ENCODE measurements around the gene SP5. TPM values are rescaled to one million over a fixed set of nuclear protein-coding genes. Genes with fewer than 3 reads are reported as not detected.

SP5 gene
- total RNA-seq, 4 donors from 2014 or later: 0.29 to 0.44 (median 0.39) TPM; not detected in 1

- intact Hi-C loops (cut with DNase I; ENCODE audit: low total_unique reads): no loop called here
- ATAC-seq: no peak
- TF ChIP-seq POLR2A (IDR thresholded peaks at IDR 0.05) (no peak), CTCF (IDR thresholded peaks at IDR 0.05 in 4 of 5, conservative IDR thresholded peaks at IDR 0.05 in 1 of 5) (no peak)
- DNase-seq: no peak
- Histone ChIP-seq H3K4me1 (no peaks in the 10 kb centered on the region), H3K4me3 (no peak overlapping the region), H3K9me3 (no peaks in the 10 kb centered on the region), H3K27ac (no peak overlapping the region), H3K27me3 (no peaks in the 10 kb centered on the region), H3K36me3 (no peaks in the 10 kb centered on the region)
- in situ Hi-C loops (cut with MboI; ENCODE audit: low sequenced_read_pairs in 4 of 4): no loop called here
Observed at GRCh38 chr2:170681311-170681710, 33.8 kb upstream of the SP5 start.

GRCh38 chr2:170685591-170685990 is 29.5 kb upstream of the SP5 start:
- intact Hi-C loops (cut with DNase I; ENCODE audit: low total_unique reads) (no loop called here), in situ Hi-C loops (cut with MboI; ENCODE audit: low sequenced_read_pairs in 4 of 4) (no loop called here)
- Histone ChIP-seq H3K9me3 (no peaks in the 10 kb centered on the region), H3K4me3 (no peak overlapping the region), H3K36me3 (no peaks in the 10 kb centered on the region), H3K27ac (no peak overlapping the region), H3K4me1 (no peaks in the 10 kb centered on the region), H3K27me3 (no peaks in the 10 kb centered on the region)
- ATAC-seq (no peak), DNase-seq (no peak)
- no peak for TF ChIP-seq POLR2A (IDR thresholded peaks at IDR 0.05)
- TF ChIP-seq CTCF (IDR thresholded peaks at IDR 0.05 in 4 of 5, conservative IDR thresholded peaks at IDR 0.05 in 1 of 5): no peak

- Histone ChIP-seq H3K9me3 (no peaks in the 10 kb centered on the region), H3K36me3 (no peaks in the 10 kb centered on the region), H3K27ac (no peak overlapping the region), H3K27me3 (no peaks in the 10 kb centered on the region), H3K4me3 (no peak overlapping the region), H3K4me1 (no peaks in the 10 kb centered on the region)
- intact Hi-C loops (cut with DNase I; ENCODE audit: low total_unique reads) (no loop called here), in situ Hi-C loops (cut with MboI; ENCODE audit: low sequenced_read_pairs in 4 of 4) (no loop called here)
- no peak for TF ChIP-seq POLR2A (IDR thresholded peaks at IDR 0.05)
- no peak for TF ChIP-seq CTCF (IDR thresholded peaks at IDR 0.05 in 4 of 5, conservative IDR thresholded peaks at IDR 0.05 in 1 of 5)
- DNase-seq (no peak), ATAC-seq (no peak)
Observed at GRCh38 chr2:170689481-170689880, 25.7 kb upstream of the SP5 start.

DNA sequence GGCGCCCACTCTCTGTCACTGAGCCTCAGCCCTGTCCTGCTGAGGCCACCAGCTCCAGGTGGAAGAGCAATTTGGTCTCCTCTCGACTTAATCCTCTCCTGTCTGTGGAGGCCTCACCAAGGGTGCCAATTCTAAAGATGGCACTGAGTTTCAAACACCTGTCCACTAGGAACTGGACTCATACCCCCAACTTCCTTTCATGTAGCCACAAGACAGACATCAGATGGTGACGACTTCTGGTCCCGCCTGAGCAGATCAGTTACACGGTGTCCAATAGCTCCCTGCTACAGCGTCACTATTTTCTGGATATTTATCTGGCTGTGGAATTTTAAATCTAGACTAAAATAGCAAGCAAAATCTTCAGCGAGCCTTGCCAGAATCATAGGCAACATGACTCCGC is 24.5 kb upstream of the SP5 start:
- H3K27ac ChIP-seq: no peak overlapping the region
- in situ Hi-C loops (cut with MboI; ENCODE audit: low sequenced_read_pairs in 4 of 4): no loop called here
- no peak for ATAC-seq

More for the DNA sequence above, 24.5 kb upstream of the SP5 start:
- Histone ChIP-seq H3K4me3 (no peak overlapping the region), H3K27me3 (no peaks in the 10 kb centered on the region), H3K9me3 (no peaks in the 10 kb centered on the region), H3K36me3 (no peaks in the 10 kb centered on the region), H3K4me1 (no peaks in the 10 kb centered on the region)
- DNase-seq: no peak
- intact Hi-C loops (cut with DNase I; ENCODE audit: low total_unique reads): no loop called here
- TF ChIP-seq POLR2A (IDR thresholded peaks at IDR 0.05): no peak
- no peak for TF ChIP-seq CTCF (IDR thresholded peaks at IDR 0.05 in 4 of 5, conservative IDR thresholded peaks at IDR 0.05 in 1 of 5)

Measured in gastrocnemius medialis (tissue), 4 donors.